Esophagus squamous epithelium (tissue), 5 donors: ENCODE data around the gene GINS2. TPM values are rescaled to one million over a fixed set of nuclear protein-coding genes. Genes with fewer than 3 reads are reported as not detected.

ENCODE experiments used
- DNase-seq: peaks from one replicate; lab custom pipeline; 2025; lab: John Stamatoyannopoulos, UW
- H3K27ac ChIP-seq, 4 donors: fragments of 200-600 bp; sonication (generic); one replicate each; pipeline ENCODE4 v1.5.1; 2016 to 2019; ENCODE audit warnings: mild to moderate bottlenecking in 1 of 4
- H3K27me3 ChIP-seq, 4 donors: fragments of 200-600 bp; sonication (generic); 1 replicate in 3 of 4; 2 replicates in 1 of 4; pipeline versions ENCODE4 v1.5.1 to v1.6.0; 2017 to 2021; ENCODE audit warnings: antibody characterized with exemption in 1 of 4
- H3K36me3 ChIP-seq, 3 donors: fragments of 200-600 bp; sonication (generic); one replicate each; pipeline ENCODE4 v1.5.1; 2016 to 2019
- H3K4me1 ChIP-seq, 3 donors: fragments of 200-600 bp; sonication (generic); one replicate each; pipeline ENCODE4 v1.5.1; 2017 to 2019
- H3K4me3 ChIP-seq, 4 donors: fragments of 200-600 bp; sonication (generic); 1 replicate in 3 of 4; 2 replicates in 1 of 4; pipeline ENCODE4 v1.5.1; 2016 to 2019; ENCODE audit warnings: mild to moderate bottlenecking in 2 of 4, moderate library complexity in 1 of 4
- H3K9me3 ChIP-seq, 3 donors: fragments of 200-600 bp; sonication (generic); one replicate each; pipeline ENCODE4 v1.5.1; 2016 to 2019
- POLR2A ChIP-seq, 4 donors: fragments of 450-650 bp; IDR thresholded peaks; one replicate each; pipeline ENCODE4 v1.6.1; 2017; ENCODE audit warnings: antibody characterized with exemption in 4 of 4, mild to moderate bottlenecking in 4 of 4, moderate library complexity in 3 of 4
- WGBS, 2 donors: methylation state at CpG; one replicate each; pipeline ENCODE4 v1.1.5; 2018; 5-methylcytosine and 5-hydroxymethylcytosine counted together
- intact Hi-C: fragments of 100-400 bp; cut with DNase I; formaldehyde crosslinking; loops from one replicate; pipeline ENCODE4 v1.15.0; 2022
- total RNA-seq, 4 donors: library from RNA; depleted of rRNA; stranded (reverse); fragments of >200 nt; gene quantifications; one replicate each; pipeline ENCODE4 v1.1.0, GENCODE V29; 2016
- TF ChIP-seq, protein P1 (sequence below), 6 experiments: fragments of 450-650 bp in 4 of 6; fragments of 200-600 bp in 2 of 6; sonication (generic) in 2 of 6; IDR thresholded peaks; one replicate each; pipeline ENCODE4 v1.5.1; 2016 to 2019; ENCODE audit warnings: antibody characterized with exemption in 6 of 6, mild to moderate bottlenecking in 4 of 6, moderate library complexity in 4 of 6
- donor health status: DM: yes; HTN: yes; CAD: no.

GINS2 gene
- total RNA-seq, 4 donors from 2014 or later, result 2.5 to 12.6 (median 6.7) TPM

- peaks cover 0 to 10% (median 10%) of the 10 kb centered on the region in 3 donors for H3K9me3 ChIP-seq
- DNase-seq, result no peak
- WGBS, 2 donors, result 84 to 100% methylated on average over 1 to 8 of the region's 35 CpGs
- no peaks in the 10 kb centered on the region for H3K27me3 ChIP-seq
- H3K36me3 ChIP-seq, result peaks cover 0 to 73% (median 0%) of the 10 kb centered on the region in 3 donors
- H3K4me3 ChIP-seq, result no peak overlapping the region
- intact Hi-C loops, result no loop called here
- peaks cover 12 to 38% (median 15%) of the 10 kb centered on the region in 3 donors for H3K4me1 ChIP-seq
- no peak overlapping the region for H3K27ac ChIP-seq
- TF ChIP-seq POLR2A (IDR thresholded peaks at IDR 0.05), result no peak
- TF ChIP-seq, protein P1, sequence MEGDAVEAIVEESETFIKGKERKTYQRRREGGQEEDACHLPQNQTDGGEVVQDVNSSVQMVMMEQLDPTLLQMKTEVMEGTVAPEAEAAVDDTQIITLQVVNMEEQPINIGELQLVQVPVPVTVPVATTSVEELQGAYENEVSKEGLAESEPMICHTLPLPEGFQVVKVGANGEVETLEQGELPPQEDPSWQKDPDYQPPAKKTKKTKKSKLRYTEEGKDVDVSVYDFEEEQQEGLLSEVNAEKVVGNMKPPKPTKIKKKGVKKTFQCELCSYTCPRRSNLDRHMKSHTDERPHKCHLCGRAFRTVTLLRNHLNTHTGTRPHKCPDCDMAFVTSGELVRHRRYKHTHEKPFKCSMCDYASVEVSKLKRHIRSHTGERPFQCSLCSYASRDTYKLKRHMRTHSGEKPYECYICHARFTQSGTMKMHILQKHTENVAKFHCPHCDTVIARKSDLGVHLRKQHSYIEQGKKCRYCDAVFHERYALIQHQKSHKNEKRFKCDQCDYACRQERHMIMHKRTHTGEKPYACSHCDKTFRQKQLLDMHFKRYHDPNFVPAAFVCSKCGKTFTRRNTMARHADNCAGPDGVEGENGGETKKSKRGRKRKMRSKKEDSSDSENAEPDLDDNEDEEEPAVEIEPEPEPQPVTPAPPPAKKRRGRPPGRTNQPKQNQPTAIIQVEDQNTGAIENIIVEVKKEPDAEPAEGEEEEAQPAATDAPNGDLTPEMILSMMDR (IDR thresholded peaks at IDR 0.05), result no peak
These were observed 55.9 kb downstream of the GINS2 start for GRCh38 chr16:85632709-85633437.

DNA sequence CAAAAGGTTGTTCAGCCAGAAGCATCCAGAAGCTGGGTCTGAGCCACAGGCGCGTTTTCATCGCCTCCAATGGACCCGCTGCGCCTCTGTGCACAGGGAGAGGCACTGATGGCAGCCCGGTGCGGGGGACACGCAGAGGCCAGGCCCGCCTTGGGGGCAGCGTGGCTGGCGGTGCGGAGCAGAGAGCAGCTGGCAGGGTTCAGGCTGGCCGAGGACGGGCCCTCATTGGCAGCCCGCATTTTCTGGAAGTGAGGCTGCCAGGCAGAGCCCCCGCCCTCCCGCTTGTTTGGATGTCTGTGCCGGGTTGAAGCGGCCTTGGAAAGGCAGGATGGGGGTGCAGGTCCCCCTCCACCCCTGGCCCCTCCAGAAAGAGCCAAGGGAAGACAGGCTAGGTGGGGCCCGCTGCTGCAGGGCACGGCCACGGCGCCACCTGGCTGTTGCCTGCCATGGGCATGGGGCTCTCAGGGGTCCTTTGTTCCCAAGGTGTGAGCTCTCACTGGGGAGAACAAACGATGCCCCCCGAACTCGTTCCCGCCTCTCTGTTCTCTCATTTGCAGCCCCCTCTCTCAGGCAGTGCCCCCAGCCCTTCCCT lies 56.9 kb downstream of the GINS2 start:
- 81 to 100% methylated on average over 1 to 8 of the region's 27 CpGs for WGBS, 2 donors
- intact Hi-C loops, result no loop called here
- H3K27me3 ChIP-seq, result no peaks in the 10 kb centered on the region
- no peak overlapping the region for H3K4me3 ChIP-seq
- peaks cover 17 to 38% (median 20%) of the 10 kb centered on the region in 3 donors for H3K4me1 ChIP-seq
- no peak overlapping the region for H3K27ac ChIP-seq
- DNase-seq, result no peak
- TF ChIP-seq POLR2A (IDR thresholded peaks at IDR 0.05), result no peak
- TF ChIP-seq, protein P1 (IDR thresholded peaks at IDR 0.05), result no peak
- H3K9me3 ChIP-seq, result peaks cover 0 to 10% (median 10%) of the 10 kb centered on the region in 3 donors
- H3K36me3 ChIP-seq, result peaks cover 0 to 69% (median 0%) of the 10 kb centered on the region in 3 donors

- Histone ChIP-seq H3K27ac (no peak overlapping the region), H3K36me3 (peaks cover 0 to 62% (median 0%) of the 10 kb centered on the region in 3 donors), H3K4me3 (no peak overlapping the region), H3K9me3 (peaks cover 0 to 10% (median 10%) of the 10 kb centered on the region in 3 donors), H3K27me3 (no peaks in the 10 kb centered on the region), H3K4me1 (peaks cover 17 to 38% (median 20%) of the 10 kb centered on the region in 3 donors)
- no peak for TF ChIP-seq POLR2A (IDR thresholded peaks at IDR 0.05)
- TF ChIP-seq, protein P1 (IDR thresholded peaks at IDR 0.05), result no peak
- DNase-seq, result no peak
- intact Hi-C loops, result no loop called here
- WGBS, 2 donors, result 90 to 93% methylated on average over 2 to 3 of the region's 11 CpGs
These were observed 57.5 kb downstream of the GINS2 start for GRCh38 chr16:85631230-85631629.

- TF ChIP-seq POLR2A (IDR thresholded peaks at IDR 0.05), result no peak
- TF ChIP-seq, protein P1 (IDR thresholded peaks at IDR 0.05), result no peak
- 85 to 94% methylated on average over 3 of the region's 5 CpGs for WGBS, 2 donors
- Histone ChIP-seq H3K36me3 (peaks cover 0 to 64% (median 0%) of the 10 kb centered on the region in 3 donors), H3K9me3 (peaks cover 0 to 10% (median 10%) of the 10 kb centered on the region in 3 donors), H3K4me3 (no peak overlapping the region), H3K27me3 (no peaks in the 10 kb centered on the region), H3K4me1 (peaks cover 6 to 31% (median 12%) of the 10 kb centered on the region in 3 donors), H3K27ac (no peak overlapping the region)
- DNase-seq, result no peak
- intact Hi-C loops, result no loop called here
These were observed 58.9 kb downstream of the GINS2 start for GRCh38 chr16:85629853-85630252.

- WGBS, 2 donors, result 98 to 100% methylated on average over 1 to 8 of the region's 10 CpGs
- no peak overlapping the region for H3K4me3 ChIP-seq
- no peaks in the 10 kb centered on the region for H3K27me3 ChIP-seq
- peaks cover 6 to 27% (median 12%) of the 10 kb centered on the region in 3 donors for H3K4me1 ChIP-seq
- peaks cover 0 to 62% (median 0%) of the 10 kb centered on the region in 3 donors for H3K36me3 ChIP-seq
- H3K27ac ChIP-seq, result no peak overlapping the region
- no peak for DNase-seq
- peaks cover 0 to 10% (median 10%) of the 10 kb centered on the region in 3 donors for H3K9me3 ChIP-seq
- TF ChIP-seq, protein P1 (IDR thresholded peaks at IDR 0.05), result no peak
- no peak for TF ChIP-seq POLR2A (IDR thresholded peaks at IDR 0.05)
- intact Hi-C loops, result no loop called here
These were observed 59.4 kb downstream of the GINS2 start for GRCh38 chr16:85629326-85629725.
